HL-60/S4 treated with phorbol 12-myristate 13-acetate at 8.2 ng/mL for 4 days and 3 days (cell line): ENCODE results near the gene SLC35F1.
"Not testable (repeated sequence)": the region's sequence is repeated elsewhere in the genome, so short reads cannot be mapped to it uniquely, and the experiment has no call there.

Source experiments
- in situ Hi-C: fragments of 300-500 bp; cut with MboI; formaldehyde crosslinking; loops from 2 replicates; pipeline ENCODE4 v1.15.0; 2022; ENCODE audit warnings: low sequenced_read_pairs

SLC35F1 gene

DNA sequence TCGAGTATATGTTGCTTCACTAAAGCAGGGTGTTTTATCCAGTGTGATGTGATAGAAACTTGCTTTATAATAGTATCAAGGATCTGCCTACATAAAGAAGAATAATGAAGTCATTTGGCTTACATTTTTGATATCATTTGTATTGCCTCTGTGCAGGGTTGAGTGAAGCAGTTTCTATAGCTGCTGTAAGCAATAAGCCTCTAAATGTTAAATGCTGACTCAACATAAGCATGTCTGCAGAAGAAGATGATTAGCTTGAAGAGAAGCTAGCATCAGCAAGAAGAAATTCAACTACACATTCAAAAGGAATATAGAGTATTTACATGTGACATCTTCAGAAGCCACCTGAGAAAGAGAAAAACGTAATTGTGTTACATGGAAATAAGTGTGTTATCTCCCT, 17.6 kb downstream of the SLC35F1 start:
- in situ Hi-C loops: no loop called here

GRCh38 chr6:117927866-117928265, 20.8 kb downstream of the SLC35F1 start:
- in situ Hi-C loops: no loop called here

- in situ Hi-C loops: no loop called here
Observed at GRCh38 chr6:117928833-117929232, 21.8 kb downstream of the SLC35F1 start.

DNA sequence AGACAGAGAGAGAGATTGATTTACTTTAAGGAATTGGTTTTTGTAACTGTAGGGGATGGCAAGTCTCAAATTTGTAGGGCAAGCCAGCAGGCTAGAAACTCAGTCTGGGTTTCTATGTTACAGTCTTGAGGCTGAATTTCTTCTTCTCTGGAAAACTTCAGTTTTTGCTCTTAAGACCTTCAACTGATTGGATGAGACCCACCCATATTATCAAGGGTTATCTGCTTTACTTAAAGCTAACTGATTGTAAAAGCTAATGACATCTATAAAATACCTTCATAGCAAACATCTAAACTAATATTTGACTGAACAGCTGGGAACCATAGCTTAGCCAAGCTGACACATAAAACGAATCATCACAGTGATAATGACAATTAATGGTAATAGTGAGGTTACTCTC, 22.4 kb downstream of the SLC35F1 start:
- in situ Hi-C loops: no loop called here

DNA sequence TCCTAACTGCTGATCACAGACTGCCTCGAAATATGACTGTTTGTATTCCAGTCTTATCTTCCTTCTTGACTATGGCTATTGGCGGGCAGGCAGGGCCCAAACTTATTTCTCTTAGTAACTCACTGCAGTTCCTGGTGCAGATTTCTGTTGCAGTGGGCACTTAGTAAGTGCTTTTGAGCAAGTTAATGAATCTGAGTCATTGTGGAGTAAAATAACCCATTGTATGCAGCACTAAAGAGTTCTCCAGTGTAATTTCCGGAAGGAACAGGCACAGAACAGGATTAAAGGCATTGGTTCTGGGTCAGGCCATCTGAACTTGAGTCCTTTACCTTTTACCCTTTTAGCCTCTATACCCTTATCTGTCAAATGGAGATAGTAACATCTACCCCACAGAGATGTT, 23.6 kb downstream of the SLC35F1 start:
- in situ Hi-C loops: no loop called here

- in situ Hi-C loops: no loop called here
Observed at GRCh38 chr6:117932001-117932400, 24.9 kb downstream of the SLC35F1 start.

DNA sequence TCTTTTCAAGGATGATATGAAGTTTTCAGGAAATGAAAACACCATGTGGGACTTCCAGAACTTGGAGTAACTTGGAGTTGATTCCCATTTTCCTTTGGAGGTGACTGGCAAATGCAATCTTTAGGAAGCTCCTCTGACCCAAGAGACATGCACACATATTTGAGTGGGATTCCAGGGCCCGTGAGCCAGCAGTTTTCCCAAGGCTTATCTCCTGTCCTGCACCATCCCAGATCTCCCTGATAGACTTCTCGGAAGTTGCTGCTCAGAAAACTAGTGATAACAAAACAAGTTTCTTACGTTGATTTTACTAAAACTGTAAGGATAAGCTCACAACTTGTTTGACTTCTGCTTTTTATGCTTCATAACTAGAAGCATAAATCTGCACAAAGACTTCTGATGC, 25.6 kb downstream of the SLC35F1 start:
- in situ Hi-C loops: no loop called here

- in situ Hi-C loops: no loop called here
Observed at GRCh38 chr6:117933471-117933870, 26.4 kb downstream of the SLC35F1 start.

DNA sequence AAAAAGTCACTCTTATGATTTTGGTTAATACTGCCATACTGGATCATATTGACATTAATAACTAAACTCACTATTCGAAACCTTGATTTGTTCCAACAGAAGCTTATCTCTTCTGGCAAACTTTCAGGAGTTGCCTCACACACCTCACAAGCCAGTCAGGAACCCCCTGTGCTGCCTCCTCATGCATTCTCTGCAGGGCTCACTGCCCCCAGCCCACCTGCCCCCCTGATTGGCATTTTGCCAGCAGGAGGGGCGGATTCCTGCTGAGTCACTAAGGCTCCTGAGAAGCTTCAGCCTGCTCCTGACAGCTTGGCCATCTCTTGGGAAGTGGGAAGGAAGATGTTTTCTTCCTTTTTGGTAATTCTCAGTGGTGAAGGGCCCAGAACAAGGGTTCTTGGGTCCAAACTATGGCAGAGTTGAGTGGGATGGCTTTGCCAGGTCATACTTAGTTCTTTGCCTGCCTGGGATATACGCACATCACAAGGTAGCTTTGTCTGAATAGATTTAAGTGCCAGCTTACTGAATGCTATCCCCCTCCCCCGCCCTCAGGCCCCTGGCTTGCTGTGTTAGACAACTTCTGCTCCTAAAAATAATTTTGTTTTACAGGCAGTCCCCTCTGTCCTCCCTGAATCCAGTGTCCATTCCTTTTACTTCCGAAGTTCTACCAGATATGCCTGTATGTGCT, 31.4 kb downstream of the SLC35F1 start:
- in situ Hi-C loops: no loop called here

DNA sequence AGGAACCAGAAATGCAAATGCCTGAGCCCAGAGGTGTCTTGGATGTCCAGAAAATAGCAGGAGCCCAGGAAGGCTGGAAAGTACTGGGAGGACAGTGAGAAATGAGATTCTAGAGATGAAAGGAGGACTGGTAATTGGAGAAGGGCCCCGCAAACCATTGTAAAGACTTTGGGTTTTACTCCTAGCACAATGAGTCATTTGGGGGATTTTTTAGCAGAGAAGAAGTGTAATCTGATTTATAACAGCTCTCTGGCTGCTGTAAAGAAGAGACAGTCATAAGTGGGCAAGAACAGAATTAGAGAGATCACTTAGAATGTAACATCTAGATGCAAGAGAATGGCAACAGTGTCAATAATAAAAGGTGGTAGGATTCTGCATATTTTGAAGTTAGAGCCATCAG, 40.2 kb downstream of the SLC35F1 start:
- in situ Hi-C loops: no loop called here

- in situ Hi-C loops: no loop called here
Observed at GRCh38 chr6:117951783-117952182, 44.7 kb downstream of the SLC35F1 start.

DNA sequence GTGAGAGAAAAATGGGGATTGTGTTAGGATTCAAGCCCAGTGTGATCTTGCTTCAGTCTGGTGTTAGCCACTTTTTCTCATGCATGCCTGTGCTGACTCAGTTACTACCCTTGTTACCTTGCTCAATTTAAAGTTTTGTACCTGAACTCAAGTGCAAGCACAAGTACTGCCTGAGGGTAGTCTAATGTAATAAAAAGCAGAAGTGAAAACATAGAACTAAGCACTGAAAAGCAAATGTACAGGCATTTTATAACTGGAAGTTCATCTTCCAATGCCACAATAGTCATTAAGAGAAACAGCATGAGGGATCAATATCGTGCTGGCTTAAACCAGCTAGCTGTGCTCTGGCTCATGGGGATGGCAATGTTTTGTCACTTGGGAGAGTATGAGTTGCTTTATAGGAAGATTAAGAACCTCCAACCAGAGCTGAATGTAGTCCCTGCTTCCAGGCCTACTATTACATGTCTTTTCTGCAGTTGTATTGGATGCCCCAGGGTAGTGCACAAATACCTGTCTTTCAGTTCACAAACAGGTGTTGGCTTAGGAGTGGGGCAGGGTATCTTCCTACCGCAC, 48.7 kb downstream of the SLC35F1 start:
- in situ Hi-C loops: no loop called here

- in situ Hi-C loops: no loop called here
Observed at GRCh38 chr6:117956386-117956785, 49.3 kb downstream of the SLC35F1 start.

- in situ Hi-C loops: no loop called here
Observed at GRCh38 chr6:117958536-117958935, 51.5 kb downstream of the SLC35F1 start.

GRCh38 chr6:117960877-117961276, 53.8 kb downstream of the SLC35F1 start:
- in situ Hi-C loops: no loop called here

GRCh38 chr6:117961301-117961700, 54.2 kb downstream of the SLC35F1 start:
- in situ Hi-C loops: no loop called here

- in situ Hi-C loops: not testable (repeated sequence)
Observed at GRCh38 chr6:117965763-117966162, 58.7 kb downstream of the SLC35F1 start.

DNA sequence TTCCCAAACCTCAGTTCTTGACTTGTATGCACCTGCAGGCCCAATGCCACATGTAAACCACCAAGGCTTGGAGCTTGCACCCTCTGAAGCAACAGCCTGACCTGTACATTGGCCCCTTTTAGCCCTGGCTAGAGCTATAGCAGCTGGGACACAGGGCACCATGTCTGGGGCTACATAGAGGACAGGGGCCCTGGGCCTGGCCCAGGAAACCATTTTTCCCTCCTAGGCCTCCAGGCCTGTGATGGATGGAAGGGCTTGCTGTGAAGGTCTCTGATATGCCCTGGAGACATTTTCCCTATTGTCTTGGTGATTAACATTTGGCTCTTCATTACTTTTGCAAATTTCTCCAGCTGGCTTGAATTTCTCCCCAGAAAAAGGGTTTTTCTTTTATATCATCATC, 64.6 kb downstream of the SLC35F1 start:
- in situ Hi-C loops: no loop called here

- in situ Hi-C loops: no loop called here
Observed at GRCh38 chr6:117974914-117975627, 68.0 kb downstream of the SLC35F1 start.

GRCh38 chr6:117976030-117976651, 69.1 kb downstream of the SLC35F1 start:
- in situ Hi-C loops: no loop called here

DNA sequence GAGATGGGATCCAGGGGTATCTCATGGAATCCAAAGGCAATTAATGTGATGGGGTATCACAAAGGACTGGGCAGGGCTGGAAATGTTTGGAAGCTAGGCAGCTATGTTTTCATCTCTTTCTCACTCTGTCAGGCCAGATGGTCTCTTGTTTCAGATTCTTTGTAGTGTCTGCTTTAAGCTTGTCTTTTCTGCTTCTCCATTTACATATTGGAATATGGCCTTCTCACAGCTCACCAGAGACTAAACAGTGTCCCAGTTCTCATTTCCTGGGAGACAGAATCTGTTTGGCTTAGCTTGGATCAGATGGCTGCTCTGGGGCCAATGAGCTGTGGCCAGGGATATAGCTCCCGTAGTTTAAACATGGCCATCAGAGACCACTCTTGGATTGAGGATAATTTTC, 78.9 kb downstream of the SLC35F1 start:
- in situ Hi-C loops: no loop called here

GRCh38 chr6:117986396-117986795, 79.3 kb downstream of the SLC35F1 start:
- in situ Hi-C loops: no loop called here
